HUES6 (cell line): ENCODE data around the gene SLC25A42.

Experiments used
- H3K27ac ChIP-seq: 2 replicates; pipeline ENCODE4 v1.7.0; 2013; ENCODE audit warnings: low read depth, mild to moderate bottlenecking, low read length, inconsistent platforms
- H3K27me3 ChIP-seq: 2 replicates; pipeline ENCODE4 v1.6.1; 2013; ENCODE audit warnings: low read length; ENCODE audit not compliant: control insufficient read depth, insufficient read depth
- H3K36me3 ChIP-seq: 2 replicates; pipeline ENCODE4 v1.6.1; 2013; ENCODE audit warnings: low read length; ENCODE audit not compliant: control insufficient read depth, insufficient read depth
- H3K4me1 ChIP-seq: 2 replicates; pipeline ENCODE4 v1.6.1; 2013; ENCODE audit warnings: low read length; ENCODE audit not compliant: control insufficient read depth, insufficient read depth
- H3K4me3 ChIP-seq: 2 replicates; pipeline ENCODE4 v1.5.1; 2013; ENCODE audit warnings: low read depth, low read length
- H3K9ac ChIP-seq: one replicate; pipeline ENCODE4 v1.6.1; 2013; ENCODE audit warnings: mild to moderate bottlenecking, low read length
- H3K9me3 ChIP-seq: 2 replicates; pipeline ENCODE4 v1.6.1; 2013; ENCODE audit warnings: low read depth, low read length; ENCODE audit not compliant: control insufficient read depth, insufficient read depth

The SLC25A42 gene

DNA sequence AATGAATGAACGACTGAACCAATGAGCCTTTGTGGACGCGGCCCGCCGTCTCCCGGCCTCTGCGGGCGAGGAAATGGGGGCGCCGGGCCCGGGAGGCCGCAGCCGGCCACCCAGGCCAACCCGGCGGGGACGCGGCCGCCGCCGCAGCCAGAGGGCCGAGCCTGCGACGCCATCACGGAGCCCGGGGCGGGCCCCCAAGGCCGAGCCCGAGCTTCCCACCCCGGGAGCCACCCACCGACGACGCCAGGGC, 30.7 kb upstream of the SLC25A42 start:
- Histone ChIP-seq H3K4me3 (peak overlapping the region; percentile 92), H3K36me3 (peaks cover 50% of the 10 kb centered on the region), H3K27me3 (no peaks in the 10 kb centered on the region), H3K9me3 (peaks cover 12% of the 10 kb centered on the region), H3K9ac (peak overlapping the region; percentile 80), H3K4me1 (0 out of 2 replicates have a peak, but pooled peaks cover 3% of the 10 kb centered on the region), H3K27ac (no peak overlapping the region; the same call in 1 of the 2 replicates)

DNA sequence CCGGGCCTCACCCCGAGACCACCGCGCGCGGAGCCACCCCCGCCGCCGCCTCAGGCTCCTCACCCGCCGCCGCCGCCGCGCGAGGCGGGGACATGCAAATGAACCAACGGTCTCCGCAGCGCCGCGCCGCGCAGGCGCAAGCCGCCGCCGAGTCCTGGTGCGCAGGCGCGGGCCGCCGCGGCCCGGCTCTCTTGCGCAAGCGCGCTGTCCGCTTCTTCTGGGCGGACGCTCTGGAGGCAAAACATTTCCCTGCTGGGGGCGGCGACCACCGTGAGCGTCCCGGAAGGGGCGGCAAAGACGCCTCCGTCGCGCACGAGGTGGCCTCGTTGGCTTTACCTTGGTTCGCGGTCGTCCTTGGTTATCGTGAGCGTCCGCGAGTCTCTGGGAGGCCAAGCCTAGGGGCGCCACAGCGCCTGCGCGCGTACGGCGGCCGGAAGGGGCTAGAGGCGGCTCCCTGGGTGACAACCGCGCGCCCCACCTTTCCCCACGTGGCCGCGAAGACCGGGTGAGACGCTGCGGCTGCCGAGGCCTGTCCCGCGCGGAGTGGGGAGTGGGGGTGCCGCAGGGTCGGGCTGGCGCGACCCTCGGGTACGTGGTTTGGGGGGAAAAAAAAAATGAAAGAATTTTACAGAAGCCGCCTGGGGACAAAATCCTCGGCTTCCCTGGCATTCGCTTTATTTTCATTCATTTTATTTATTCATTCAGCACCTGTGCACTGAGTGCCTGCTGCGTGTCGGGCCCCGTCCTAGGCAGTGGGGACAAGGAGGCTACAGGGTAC, 30.2 kb upstream of the SLC25A42 start, which contains the start of the genes ARMC6 and SUGP2:
Gene ARMC6 (plus strand): TSS at position 178 of the 778 bp plus-strand sequence. CDS start 607 bp downstream, outside the sequence.
Gene SUGP2 (minus strand): TSS at position 92 of the 778 bp plus-strand sequence. CDS start 2,446 bp downstream, outside the sequence.
- Histone ChIP-seq H3K4me1 (0 out of 2 replicates have a peak, but pooled peaks cover 3% of the 10 kb centered on the region), H3K9me3 (peaks cover 14% of the 10 kb centered on the region), H3K36me3 (peaks cover 50% of the 10 kb centered on the region), H3K27ac (peak within 1 kb of the TSS; percentile 75; the same call in 1 of the 2 replicates), H3K9ac (peak within 1 kb of the TSS; percentile 80), H3K27me3 (no peaks in the 10 kb centered on the region), H3K4me3 (peak within 1 kb of the TSS; percentile 92)

GRCh38 chr19:19034204-19034624, 29.6 kb upstream of the SLC25A42 start:
- Histone ChIP-seq H3K27me3 (no peaks in the 10 kb centered on the region), H3K9me3 (peaks cover 14% of the 10 kb centered on the region), H3K4me1 (0 out of 2 replicates have a peak, but pooled peaks cover 3% of the 10 kb centered on the region), H3K27ac (peak overlapping the region; percentile 75; the same call in 1 of the 2 replicates), H3K4me3 (peak overlapping the region; percentile 92), H3K36me3 (peaks cover 52% of the 10 kb centered on the region), H3K9ac (peak overlapping the region; percentile 80)

- H3K27ac ChIP-seq, result no peak overlapping the region
These were observed 23.9 kb upstream of the SLC25A42 start for GRCh38 chr19:19039901-19040300.

DNA sequence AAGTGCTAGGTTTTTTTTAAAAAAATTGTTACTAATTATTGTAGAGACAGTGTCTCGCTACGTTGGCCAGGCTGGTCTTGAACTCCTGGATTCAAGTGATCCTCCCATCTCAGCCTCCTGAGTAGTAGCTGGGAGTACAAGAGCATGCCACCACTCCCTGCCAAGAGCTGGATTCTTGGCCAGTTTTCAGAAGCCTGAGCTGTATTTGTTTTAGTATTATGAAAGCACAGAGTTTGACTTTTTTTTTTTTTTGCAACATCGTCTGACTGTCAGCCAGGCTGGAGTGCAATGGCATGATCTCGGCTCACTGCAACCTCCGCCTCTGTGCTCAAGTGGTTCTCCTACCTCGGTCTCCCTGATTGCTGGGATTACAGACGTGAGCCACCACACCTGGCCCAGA, 23.4 kb upstream of the SLC25A42 start:
- Histone ChIP-seq H3K9ac (no peak overlapping the region), H3K27ac (no peak overlapping the region), H3K36me3 (peaks cover 69% of the 10 kb centered on the region)

More at GRCh38 chr19:19039901-19040300, 23.9 kb upstream of the SLC25A42 start:
- no peaks in the 10 kb centered on the region for H3K27me3 ChIP-seq
- no peak overlapping the region for H3K9ac ChIP-seq
- H3K9me3 ChIP-seq, result peaks cover 14% of the 10 kb centered on the region
- no peak overlapping the region for H3K4me3 ChIP-seq
- peaks cover 66% of the 10 kb centered on the region for H3K36me3 ChIP-seq
- H3K4me1 ChIP-seq, result no peaks in the 10 kb centered on the region

DNA sequence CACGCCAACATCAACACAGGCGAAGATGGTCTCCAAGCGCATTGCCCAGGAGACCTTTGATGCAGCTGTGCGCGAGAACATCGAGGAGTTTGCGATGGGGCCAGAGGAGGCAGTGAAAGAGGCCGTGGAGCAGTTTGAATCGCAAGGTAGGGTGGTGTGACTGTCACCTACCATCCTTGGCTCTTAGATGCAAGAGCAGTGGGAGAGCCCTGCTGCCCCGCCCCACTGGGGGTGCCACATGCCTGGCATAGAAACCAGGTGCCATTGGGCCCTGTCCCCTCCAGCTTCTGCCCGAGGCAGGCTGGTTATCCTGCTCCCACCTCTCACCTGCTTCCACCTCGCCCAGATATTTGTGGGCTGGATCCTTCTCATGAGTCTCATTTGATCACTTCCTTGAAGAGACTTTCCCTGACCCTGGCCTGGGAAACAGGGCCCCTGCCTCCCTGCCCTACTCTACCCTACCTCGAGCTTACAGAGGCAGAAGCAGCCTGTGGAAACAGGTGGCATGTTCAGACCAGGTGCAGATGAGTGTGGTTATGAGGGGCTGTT, 21.0 kb upstream of the SLC25A42 start:
- H3K36me3 ChIP-seq, result peaks cover 68% of the 10 kb centered on the region
- H3K4me3 ChIP-seq, result no peak overlapping the region
- no peak overlapping the region for H3K27ac ChIP-seq
- H3K9ac ChIP-seq, result no peak overlapping the region
- no peaks in the 10 kb centered on the region for H3K4me1 ChIP-seq
- peaks cover 5% of the 10 kb centered on the region for H3K9me3 ChIP-seq
- no peaks in the 10 kb centered on the region for H3K27me3 ChIP-seq

More for the DNA sequence above, 23.4 kb upstream of the SLC25A42 start:
- no peak overlapping the region for H3K4me3 ChIP-seq
- peaks cover 14% of the 10 kb centered on the region for H3K9me3 ChIP-seq
- H3K4me1 ChIP-seq, result no peaks in the 10 kb centered on the region
- H3K27me3 ChIP-seq, result no peaks in the 10 kb centered on the region

GRCh38 chr19:19043481-19043880, 20.3 kb upstream of the SLC25A42 start:
- H3K27ac ChIP-seq, result no peak overlapping the region
- H3K9ac ChIP-seq, result no peak overlapping the region
- H3K9me3 ChIP-seq, result no peaks in the 10 kb centered on the region
- no peaks in the 10 kb centered on the region for H3K4me1 ChIP-seq
- H3K4me3 ChIP-seq, result no peak overlapping the region
- H3K36me3 ChIP-seq, result peaks cover 62% of the 10 kb centered on the region
- H3K27me3 ChIP-seq, result no peaks in the 10 kb centered on the region

DNA sequence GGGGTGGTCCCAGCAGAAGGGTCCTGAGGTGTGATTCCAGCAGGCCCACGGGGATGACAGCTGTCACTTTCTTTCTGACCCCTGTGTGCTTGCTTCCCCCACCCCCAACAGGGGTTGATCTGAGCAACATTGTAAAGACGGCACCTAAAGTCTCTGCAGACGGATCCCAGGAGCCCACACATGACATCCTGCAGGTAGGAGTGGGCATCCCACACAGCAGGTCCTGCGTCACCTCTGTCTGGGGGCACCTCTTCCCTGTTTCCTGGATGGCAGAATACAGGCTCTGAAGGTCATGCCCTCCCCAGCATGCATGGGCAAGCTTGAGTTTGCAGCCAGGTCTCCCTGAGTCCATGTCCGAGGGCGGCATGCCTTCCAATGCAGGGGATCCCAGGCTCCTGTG, 19.9 kb upstream of the SLC25A42 start:
- Histone ChIP-seq H3K9ac (no peak overlapping the region), H3K27ac (no peak overlapping the region), H3K4me3 (no peak overlapping the region), H3K27me3 (no peaks in the 10 kb centered on the region), H3K4me1 (no peaks in the 10 kb centered on the region), H3K36me3 (peaks cover 60% of the 10 kb centered on the region), H3K9me3 (no peaks in the 10 kb centered on the region)

- no peaks in the 10 kb centered on the region for H3K4me1 ChIP-seq
- no peak overlapping the region for H3K27ac ChIP-seq
- H3K9ac ChIP-seq, result no peak overlapping the region
- H3K9me3 ChIP-seq, result no peaks in the 10 kb centered on the region
- H3K27me3 ChIP-seq, result no peaks in the 10 kb centered on the region
- H3K36me3 ChIP-seq, result peaks cover 71% of the 10 kb centered on the region
- H3K4me3 ChIP-seq, result no peak overlapping the region
These were observed 14.4 kb upstream of the SLC25A42 start for GRCh38 chr19:19049406-19049805.

- Histone ChIP-seq H3K27me3 (no peaks in the 10 kb centered on the region), H3K4me3 (no peak overlapping the region), H3K27ac (no peak overlapping the region), H3K9ac (no peak overlapping the region), H3K36me3 (peaks cover 72% of the 10 kb centered on the region), H3K9me3 (no peaks in the 10 kb centered on the region), H3K4me1 (no peaks in the 10 kb centered on the region)
These were observed 13.7 kb upstream of the SLC25A42 start for GRCh38 chr19:19050104-19050503.

DNA sequence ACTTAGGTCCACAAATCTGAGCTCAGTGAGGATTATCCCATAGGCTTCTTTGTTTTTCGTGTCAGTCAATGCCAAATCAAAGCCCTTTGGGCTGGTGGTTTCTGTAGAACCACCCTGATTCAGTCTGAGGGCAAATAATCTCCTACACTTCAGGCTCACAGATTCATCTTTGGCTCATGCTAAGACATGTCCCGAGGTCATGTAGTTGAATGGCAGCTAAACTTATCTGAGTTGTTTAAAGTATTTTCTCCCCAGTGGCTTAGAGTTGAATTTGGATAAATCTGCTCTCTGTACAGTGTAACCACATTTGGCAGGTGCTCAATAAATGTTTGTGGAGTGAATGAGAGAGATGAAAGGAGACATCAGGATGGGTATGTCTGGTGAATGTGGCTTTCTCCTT, 13.1 kb upstream of the SLC25A42 start:
- Histone ChIP-seq H3K36me3 (peaks cover 76% of the 10 kb centered on the region), H3K4me3 (no peak overlapping the region), H3K9ac (no peak overlapping the region), H3K4me1 (no peaks in the 10 kb centered on the region), H3K27me3 (no peaks in the 10 kb centered on the region), H3K27ac (no peak overlapping the region), H3K9me3 (no peaks in the 10 kb centered on the region)
